Measurements from ENCODE around the gene CWC22.
"Not testable (repeated sequence)": the region's sequence is repeated elsewhere in the genome, so short reads cannot be mapped to it uniquely, and the experiment has no call there.

CWC22 gene

GRCh38 chr2:179949438-179949837 is 57.7 kb downstream of the CWC22 start:
- DNase-seq, result no peak

- no peak for DNase-seq
These were observed 59.0 kb downstream of the CWC22 start for GRCh38 chr2:179948058-179948457.

DNA sequence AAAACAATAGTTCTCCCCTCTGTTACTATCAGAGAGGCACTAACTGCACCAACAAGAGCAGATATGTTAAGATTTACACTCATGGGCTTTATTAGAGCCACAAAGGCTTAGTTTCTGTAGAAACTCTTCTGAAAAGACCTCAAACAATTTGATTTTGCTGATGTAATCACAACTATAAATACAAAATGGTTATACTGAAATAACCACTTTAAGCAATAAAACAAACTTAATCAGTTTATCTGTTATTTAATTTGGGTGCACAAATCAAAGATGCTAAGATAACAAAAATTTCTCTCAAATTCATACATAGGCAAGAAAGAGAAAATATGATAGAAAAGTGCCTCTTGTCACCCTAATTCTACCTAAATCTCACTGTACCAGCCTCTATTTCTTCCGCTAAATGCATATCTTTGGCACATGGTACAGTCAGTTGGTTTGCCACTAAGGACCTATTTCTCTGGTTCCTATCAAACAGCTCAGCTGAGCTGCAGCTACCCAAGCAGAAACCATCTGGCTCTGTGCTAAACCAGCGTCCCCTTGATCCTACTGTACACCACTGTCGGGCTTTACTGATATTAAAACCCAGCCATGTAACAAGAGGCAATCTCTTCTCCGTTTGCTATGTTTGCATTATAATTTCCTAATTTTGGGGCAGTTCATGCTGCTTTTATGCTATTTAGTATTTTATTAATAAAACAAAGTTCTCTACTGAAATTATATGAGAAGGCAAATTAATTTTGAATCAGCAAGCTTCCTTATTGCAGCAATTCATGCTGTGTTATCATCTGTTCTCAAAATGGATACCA is 60.1 kb downstream of the CWC22 start:
- no peak for DNase-seq

- DNase-seq, result no peak
These were observed 60.8 kb downstream of the CWC22 start for GRCh38 chr2:179946346-179946745.

- DNase-seq, result no peak
These were observed 67.8 kb downstream of the CWC22 start for GRCh38 chr2:179939259-179939658.

GRCh38 chr2:179938026-179938425 is 69.1 kb downstream of the CWC22 start:
- no peak for DNase-seq

DNA sequence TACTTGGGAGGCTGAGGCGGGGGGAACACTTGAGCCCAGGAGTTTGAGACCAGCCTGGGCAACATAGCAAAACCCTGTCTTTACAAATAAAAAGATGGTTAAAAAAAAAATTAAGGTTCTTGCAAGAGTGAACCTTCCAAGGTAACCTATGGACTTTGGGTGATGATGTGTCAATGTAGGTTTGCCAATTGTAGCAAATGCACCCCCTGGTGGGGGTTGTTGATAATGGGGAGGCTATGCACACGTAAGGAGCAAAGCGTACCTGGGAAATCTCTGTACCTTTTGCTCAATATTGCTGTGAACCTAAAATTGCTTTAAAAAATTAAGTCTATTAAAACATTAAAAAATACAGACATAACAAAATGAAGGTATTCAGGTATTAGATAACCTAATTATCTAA is 70.4 kb downstream of the CWC22 start:
- DNase-seq, result peak; percentile 43 to 49

DNA sequence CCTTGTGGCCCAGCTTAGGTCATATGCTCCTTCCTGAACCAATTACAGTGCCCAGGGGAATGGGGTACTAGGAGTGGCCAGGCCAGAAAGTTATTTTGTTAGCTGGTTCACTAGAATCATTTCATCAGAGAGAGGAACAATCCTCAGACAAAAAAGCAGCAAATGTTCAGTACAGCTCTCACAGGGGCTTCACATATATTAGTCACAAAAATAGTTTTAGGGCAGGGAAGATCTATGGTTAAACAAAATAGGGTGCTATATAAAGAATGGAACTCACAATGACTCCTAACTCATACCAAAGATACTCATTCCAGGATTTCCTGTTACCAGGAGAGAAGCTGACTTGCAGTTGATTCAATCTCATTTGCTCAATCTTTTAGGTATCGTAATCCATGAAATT is 71.0 kb downstream of the CWC22 start:
- no peak for DNase-seq

- no peak for DNase-seq
These were observed 74.3 kb downstream of the CWC22 start for GRCh38 chr2:179932786-179933185.

GRCh38 chr2:179931502-179931901 is 75.6 kb downstream of the CWC22 start:
- DNase-seq, result no peak

DNA sequence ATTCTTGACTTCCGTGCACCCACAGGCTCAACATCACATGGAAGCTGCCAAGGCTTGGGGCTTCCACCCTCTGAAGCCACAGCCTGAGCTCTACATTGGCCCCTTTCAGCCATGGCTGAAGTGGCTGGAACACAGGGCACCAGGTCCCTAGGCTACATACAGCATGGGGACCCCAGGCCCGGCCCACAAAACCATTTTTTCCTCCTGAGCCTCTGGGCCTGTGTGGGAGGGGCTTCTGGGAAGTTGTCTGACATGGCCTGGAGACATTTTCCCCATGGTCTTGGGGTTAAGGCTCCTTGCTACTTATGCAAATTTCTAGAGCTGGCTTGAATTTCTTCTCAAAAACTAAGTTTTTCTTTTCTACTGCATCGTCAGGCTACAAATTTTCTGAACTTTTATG is 77.1 kb downstream of the CWC22 start:
- not testable (repeated sequence) for DNase-seq

DNA sequence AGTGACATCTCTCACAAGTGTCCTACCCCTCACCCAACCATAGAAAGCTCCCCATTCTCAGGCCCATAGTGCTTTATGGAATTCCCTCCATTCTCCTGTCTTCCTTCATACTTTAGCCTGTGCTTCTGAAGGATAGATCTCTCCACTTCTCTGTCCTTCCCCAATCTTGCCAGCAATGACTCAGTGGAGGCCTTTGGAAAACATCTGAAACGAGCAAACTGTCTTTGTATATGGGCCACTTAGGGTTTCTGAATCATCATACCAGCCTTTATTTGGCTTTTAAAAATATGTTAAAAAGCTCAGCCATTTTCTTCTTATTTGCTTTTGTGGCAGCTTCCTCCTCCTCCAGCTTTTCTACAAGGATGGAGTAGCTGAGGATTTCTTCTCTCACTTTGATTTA is 80.1 kb downstream of the CWC22 start:
- no peak for DNase-seq

DNA sequence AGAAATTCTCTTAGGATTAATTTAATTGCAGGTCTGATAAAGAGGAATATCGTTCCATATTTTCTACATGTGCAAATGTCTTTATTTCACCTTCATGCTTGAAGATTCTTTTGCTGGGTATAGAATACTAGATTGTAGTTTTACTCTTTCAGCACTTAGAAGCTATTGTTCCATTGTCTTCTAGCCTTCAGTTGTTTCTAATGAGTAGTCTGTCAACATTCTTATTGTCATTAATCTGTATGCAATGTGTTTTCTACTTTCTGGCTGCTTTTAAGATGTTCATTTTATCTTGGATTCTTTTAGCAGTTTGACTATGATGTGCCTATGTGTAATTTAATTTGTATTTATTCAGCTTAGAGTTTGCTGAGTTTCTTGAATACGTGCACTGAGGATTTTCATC is 81.4 kb downstream of the CWC22 start:
- DNase-seq, result no peak

- no peak for DNase-seq
These were observed 89.8 kb downstream of the CWC22 start for GRCh38 chr2:179917272-179917671.

DNA sequence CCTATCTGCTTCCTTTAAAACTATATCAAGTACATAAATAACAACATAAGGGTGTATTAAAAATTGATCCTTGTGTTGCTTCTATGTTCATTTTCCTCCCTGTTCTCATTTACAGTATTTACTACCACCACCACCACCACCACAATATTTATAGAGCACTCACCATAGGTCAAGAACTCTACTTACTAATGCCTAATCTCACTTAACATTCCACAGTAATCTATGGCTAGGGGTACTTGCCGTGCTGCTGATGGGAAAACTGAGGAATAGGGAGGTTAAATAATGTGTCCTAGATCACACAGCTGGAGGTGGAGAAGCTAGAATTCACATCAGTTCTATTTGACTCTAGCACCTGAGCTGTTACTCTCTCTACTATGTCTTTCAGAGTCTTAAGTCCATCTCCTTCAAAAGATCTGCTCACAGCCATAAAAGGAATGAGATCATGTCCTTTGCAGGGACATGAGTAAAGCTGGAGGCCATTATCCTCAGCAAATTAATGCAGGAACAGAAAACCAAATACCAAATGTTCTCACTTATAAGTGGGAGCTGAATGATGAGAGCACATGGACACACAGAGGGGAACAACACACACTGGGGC is 91.6 kb downstream of the CWC22 start:
- no peak for DNase-seq

DNA sequence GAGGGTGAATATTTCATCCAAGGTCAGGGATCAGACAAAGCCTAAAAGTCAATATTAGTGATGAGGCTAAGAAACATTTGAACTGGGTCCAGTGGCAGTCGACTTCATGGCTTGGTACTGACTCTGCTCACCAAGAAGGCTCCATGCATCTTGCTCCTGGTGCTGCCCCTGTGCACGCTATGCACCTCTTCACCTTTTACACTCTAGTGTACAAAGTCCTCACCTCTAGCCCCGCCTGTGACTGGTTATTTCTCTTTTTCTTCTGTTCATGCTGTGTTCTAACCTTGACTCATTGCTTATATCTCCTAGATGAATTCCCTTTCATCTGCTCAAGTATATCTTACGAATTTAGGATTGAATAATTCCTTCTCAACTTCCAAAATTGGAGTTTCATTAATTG is 93.3 kb downstream of the CWC22 start:
- no peak for DNase-seq

DNA sequence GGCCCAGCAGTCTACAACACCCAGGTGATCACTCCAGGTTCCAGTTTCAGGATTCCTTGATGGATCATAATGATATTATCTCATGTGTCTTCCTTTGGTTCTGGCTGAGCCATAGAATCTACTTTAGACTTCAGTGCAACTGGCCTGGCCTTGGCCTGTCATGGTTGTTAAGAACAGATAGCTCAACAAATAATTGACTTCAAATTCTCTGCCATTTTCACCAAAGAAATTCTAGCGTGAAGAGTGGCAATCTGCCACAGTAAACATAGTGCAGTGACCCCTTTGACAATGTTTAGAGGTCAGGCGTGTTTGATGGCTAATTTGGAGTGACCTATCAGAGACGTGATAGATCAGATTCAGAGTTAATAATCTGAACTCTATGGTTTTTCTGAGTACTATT is 95.5 kb downstream of the CWC22 start:
- no peak for DNase-seq

DNA sequence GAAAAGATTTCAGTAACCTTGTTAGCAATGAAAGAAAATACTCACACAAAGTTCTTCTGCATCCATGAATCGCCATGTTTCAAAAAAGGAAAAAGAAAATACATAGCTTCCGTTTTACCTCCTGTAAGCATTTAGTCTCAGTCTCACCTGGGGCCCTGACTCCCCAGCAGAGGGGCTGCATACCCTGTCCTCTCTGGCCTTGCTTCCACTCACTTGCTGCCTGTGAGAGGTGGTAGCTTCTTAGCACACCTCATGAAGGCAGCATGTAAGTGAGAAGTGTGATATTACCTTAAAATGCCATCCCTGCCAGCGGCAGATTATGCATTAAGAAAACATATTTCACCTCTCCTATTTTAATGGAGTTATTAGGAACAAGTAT is 96.4 kb downstream of the CWC22 start:
- DNase-seq, result no peak

GRCh38 chr2:179909845-179910734 is 97.0 kb downstream of the CWC22 start:
- no peak for DNase-seq

DNA sequence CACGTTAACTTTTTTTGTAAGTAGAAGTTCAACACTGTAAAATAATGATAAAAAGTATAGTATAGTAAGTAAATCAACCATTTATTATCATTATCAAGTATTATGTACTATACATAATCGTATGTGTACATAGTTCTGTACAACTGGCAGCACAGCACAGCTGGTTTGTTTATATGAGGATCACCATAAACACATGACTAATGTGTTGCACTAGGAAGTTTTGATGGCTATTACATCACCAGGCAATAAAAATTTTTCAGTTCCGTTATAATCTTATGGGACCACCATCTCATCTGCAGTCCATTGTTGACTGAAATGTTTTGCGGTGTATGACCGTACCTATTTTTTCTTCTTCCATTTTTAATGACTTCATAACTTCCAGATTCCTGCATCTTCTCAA is 106.4 kb downstream of the CWC22 start:
- DNase-seq, result no peak

GRCh38 chr2:179899666-179900065 is 107.4 kb downstream of the CWC22 start:
- DNase-seq, result no peak

DNA sequence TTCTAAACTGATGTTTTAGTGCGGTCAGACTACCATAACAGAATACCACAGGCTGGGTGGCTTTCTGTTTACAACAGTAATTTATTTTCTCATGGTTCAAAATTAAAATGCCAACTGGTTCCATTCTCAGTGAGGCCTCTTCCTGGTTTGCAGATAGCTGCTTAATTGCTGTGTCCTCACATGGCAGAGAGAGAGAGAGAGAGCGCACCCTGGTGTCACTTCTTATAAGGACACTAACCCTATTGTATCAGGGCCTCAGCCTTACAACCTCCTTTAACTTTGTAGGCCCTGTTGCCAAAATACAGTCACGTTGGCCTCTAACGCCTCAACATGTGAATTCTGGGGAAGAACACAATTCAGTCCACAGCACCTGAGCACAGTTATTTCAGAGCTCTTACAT is 108.2 kb downstream of the CWC22 start:
- peak in 1 of 2 experiments; percentile 20 for DNase-seq
